Osteoblast (primary cell): ENCODE data around the gene TMEM175. TPM values are rescaled to one million over a fixed set of nuclear protein-coding genes. Genes with fewer than 3 reads are reported as not detected.

Source experiments
- DNase-seq: peaks from one replicate; pipeline ENCODE4 v3.0.0; 2011; ENCODE audit warnings: low spot score, mixed read lengths; ENCODE audit not compliant: insufficient read length; ENCODE audit errors: missing footprints
- H2AFZ ChIP-seq: 2 replicates; pipeline ENCODE4 v1.6.0; 2011; ENCODE audit warnings: mild to moderate bottlenecking, low read length
- H3K27ac ChIP-seq: 2 replicates; pipeline ENCODE4 v1.5.1; 2011; ENCODE audit warnings: mild to moderate bottlenecking, low read depth, low read length, moderate library complexity
- H3K27me3 ChIP-seq: 2 replicates; pipeline ENCODE4 v1.6.0; 2012; ENCODE audit warnings: mild to moderate bottlenecking, control low read depth, inconsistent platforms, low read length, moderate library complexity; ENCODE audit not compliant: insufficient read depth
- H3K36me3 ChIP-seq: 2 replicates; pipeline ENCODE4 v1.5.1; 2011; ENCODE audit warnings: mild to moderate bottlenecking, low read length, control low read depth, moderate library complexity; ENCODE audit not compliant: insufficient read depth
- H3K4me1 ChIP-seq: 2 replicates; pipeline ENCODE4 v1.5.1; 2011; ENCODE audit warnings: mild to moderate bottlenecking, low read length, control low read depth, moderate library complexity; ENCODE audit not compliant: insufficient read depth
- H3K4me2 ChIP-seq: 2 replicates; pipeline ENCODE4 v1.6.0; 2011; ENCODE audit warnings: mild to moderate bottlenecking, low read length; ENCODE audit not compliant: insufficient read depth
- H3K4me3 ChIP-seq: fragments of 200-600 bp; sonication (generic); 3 replicates; pipeline ENCODE4 v1.5.1; 2012; ENCODE audit warnings: mild to moderate bottlenecking, low read length, inconsistent platforms; ENCODE audit not compliant: insufficient read depth
- H3K79me2 ChIP-seq: 2 replicates; pipeline ENCODE4 v1.6.0; 2012; ENCODE audit warnings: mild to moderate bottlenecking, low read length, control low read depth, inconsistent platforms; ENCODE audit not compliant: insufficient read depth
- H3K9me3 ChIP-seq: 2 replicates; pipeline ENCODE4 v1.5.1; 2011; ENCODE audit warnings: low read depth, low read length, control low read depth
- H4K20me1 ChIP-seq: 2 replicates; pipeline ENCODE4 v1.6.0; 2012; ENCODE audit warnings: mild to moderate bottlenecking, low read length, control low read depth; ENCODE audit not compliant: insufficient read depth
- CTCF ChIP-seq: IDR thresholded peaks from 2 replicates; pipeline ENCODE4 v1.5.1; 2011; ENCODE audit warnings: mild to moderate bottlenecking, low read depth, low read length, moderate library complexity; ENCODE audit errors: extremely low read depth
- total RNA-seq: library from RNA; depleted of rRNA; stranded (reverse); fragments of >200 nt; gene quantifications from 2 replicates; pipeline ENCODE4 v1.2.3, GENCODE V29; 2012

Gene TMEM175
- total RNA-seq, 1 donor = 13.8 TPM

GRCh38 chr4:989722-990471, 57.6 kb downstream of the TMEM175 start:
- H3K79me2 ChIP-seq = peaks cover 9% of the 10 kb centered on the region
- no peak for DNase-seq
- no peaks in the 10 kb centered on the region for H3K27me3 ChIP-seq
- H2AFZ ChIP-seq = no peak overlapping the region
- peaks cover 26% of the 10 kb centered on the region for H4K20me1 ChIP-seq
- no peak overlapping the region for H3K27ac ChIP-seq
- TF ChIP-seq CTCF = no peak
- no peak overlapping the region for H3K4me2 ChIP-seq
- peaks cover 22% of the 10 kb centered on the region for H3K4me1 ChIP-seq
- no peaks in the 10 kb centered on the region for H3K9me3 ChIP-seq
- no peak overlapping the region for H3K4me3 ChIP-seq
- H3K36me3 ChIP-seq = no peaks in the 10 kb centered on the region

- H3K4me2 ChIP-seq = no peak overlapping the region
- H2AFZ ChIP-seq = no peak overlapping the region
- no peak overlapping the region for H3K27ac ChIP-seq
- H3K4me3 ChIP-seq = no peak overlapping the region
- H3K79me2 ChIP-seq = peaks cover 8% of the 10 kb centered on the region
- TF ChIP-seq CTCF = no peak
- H3K4me1 ChIP-seq = peaks cover 14% of the 10 kb centered on the region
- peaks cover 27% of the 10 kb centered on the region for H4K20me1 ChIP-seq
- H3K9me3 ChIP-seq = no peaks in the 10 kb centered on the region
- DNase-seq = no peak
- no peaks in the 10 kb centered on the region for H3K36me3 ChIP-seq
- no peaks in the 10 kb centered on the region for H3K27me3 ChIP-seq
Observed at GRCh38 chr4:990746-991367, 58.6 kb downstream of the TMEM175 start.

- peaks cover 7% of the 10 kb centered on the region for H3K79me2 ChIP-seq
- H3K4me1 ChIP-seq = peaks cover 6% of the 10 kb centered on the region
- H3K36me3 ChIP-seq = no peaks in the 10 kb centered on the region
- peaks cover 30% of the 10 kb centered on the region for H4K20me1 ChIP-seq
- peaks cover 1% of the 10 kb centered on the region for H3K27me3 ChIP-seq
- H3K9me3 ChIP-seq = no peaks in the 10 kb centered on the region
- no peak for TF ChIP-seq CTCF
- no peak for DNase-seq
- no peak overlapping the region for H3K4me3 ChIP-seq
- H3K4me2 ChIP-seq = no peak overlapping the region
- H2AFZ ChIP-seq = no peak overlapping the region
- H3K27ac ChIP-seq = no peak overlapping the region
Observed at GRCh38 chr4:991451-992296, 59.4 kb downstream of the TMEM175 start.
